Peyer's patch (tissue), 4 donors: ENCODE data around the gene MSH6.

Experiments
- POLR2A ChIP-seq, 2 donors: fragments of 450-650 bp; IDR thresholded peaks; one replicate each; pipeline ENCODE4 v1.5.1; 2017; ENCODE audit warnings: antibody characterized with exemption in 2 of 2, mild to moderate bottlenecking in 2 of 2, moderate library complexity in 2 of 2
- TF ChIP-seq, protein P1 (sequence below), 6 experiments: fragments of 450-650 bp in 4 of 6; fragments of 200-600 bp in 2 of 6; sonication (generic) in 1 of 6; IDR thresholded peaks; one replicate each; pipeline ENCODE4 v1.5.1; 2017 to 2019; ENCODE audit warnings: antibody characterized with exemption in 6 of 6, mild to moderate bottlenecking in 3 of 6, moderate library complexity in 1 of 6

GRCh38 chr2:47844162-47844561 lies 61.2 kb downstream of the MSH6 start:
- TF ChIP-seq, protein P1, sequence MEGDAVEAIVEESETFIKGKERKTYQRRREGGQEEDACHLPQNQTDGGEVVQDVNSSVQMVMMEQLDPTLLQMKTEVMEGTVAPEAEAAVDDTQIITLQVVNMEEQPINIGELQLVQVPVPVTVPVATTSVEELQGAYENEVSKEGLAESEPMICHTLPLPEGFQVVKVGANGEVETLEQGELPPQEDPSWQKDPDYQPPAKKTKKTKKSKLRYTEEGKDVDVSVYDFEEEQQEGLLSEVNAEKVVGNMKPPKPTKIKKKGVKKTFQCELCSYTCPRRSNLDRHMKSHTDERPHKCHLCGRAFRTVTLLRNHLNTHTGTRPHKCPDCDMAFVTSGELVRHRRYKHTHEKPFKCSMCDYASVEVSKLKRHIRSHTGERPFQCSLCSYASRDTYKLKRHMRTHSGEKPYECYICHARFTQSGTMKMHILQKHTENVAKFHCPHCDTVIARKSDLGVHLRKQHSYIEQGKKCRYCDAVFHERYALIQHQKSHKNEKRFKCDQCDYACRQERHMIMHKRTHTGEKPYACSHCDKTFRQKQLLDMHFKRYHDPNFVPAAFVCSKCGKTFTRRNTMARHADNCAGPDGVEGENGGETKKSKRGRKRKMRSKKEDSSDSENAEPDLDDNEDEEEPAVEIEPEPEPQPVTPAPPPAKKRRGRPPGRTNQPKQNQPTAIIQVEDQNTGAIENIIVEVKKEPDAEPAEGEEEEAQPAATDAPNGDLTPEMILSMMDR (IDR thresholded peaks at IDR 0.05), result no peak
- TF ChIP-seq POLR2A (IDR thresholded peaks at IDR 0.05), result no peak
